LNCaP clone FGC (cell line): ENCODE data around the gene PPP6R3.

Source experiments
- DNase-seq: peaks from one replicate; pipeline ENCODE4 v3.0.0-alpha.2; 2011; ENCODE audit warnings: low read depth
- H3K4me3 ChIP-seq: 2 replicates; pipeline ENCODE4 v1.5.1; 2011; ENCODE audit warnings: mild to moderate bottlenecking, low read depth, low read length, control low read depth
- TF ChIP-seq, protein P1 (sequence below): IDR thresholded peaks from 2 replicates; pipeline ENCODE4 v1.5.1; 2012; ENCODE audit warnings: mild to moderate bottlenecking; ENCODE audit not compliant: control insufficient read depth, insufficient read depth; ENCODE audit errors: extremely low read depth

The PPP6R3 gene

DNA sequence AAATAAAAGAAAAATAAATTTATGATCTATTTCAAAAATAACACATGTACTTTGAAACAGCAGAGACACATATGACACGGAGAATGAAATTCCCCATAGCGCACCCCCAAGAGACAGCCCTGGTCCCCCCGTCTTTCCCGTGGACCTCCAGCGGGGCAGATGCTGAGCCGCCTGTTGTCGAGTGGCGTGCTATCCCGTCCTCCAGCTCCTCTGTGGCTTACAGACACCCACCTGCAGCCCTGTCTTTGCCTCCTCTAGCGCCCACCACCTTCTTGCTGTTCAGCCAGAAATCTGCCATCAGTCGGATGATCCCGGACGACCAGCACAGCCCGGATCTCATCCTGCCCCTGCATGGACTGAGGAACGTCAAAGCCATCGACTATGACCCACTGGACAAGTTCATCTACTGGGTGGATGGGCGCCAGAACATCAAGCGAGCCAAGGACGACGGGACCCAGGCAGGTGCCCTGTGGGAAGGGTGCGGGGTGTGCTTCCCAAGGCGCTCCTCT, 44.4 kb upstream of the PPP6R3 start:
- no peak overlapping the region for H3K4me3 ChIP-seq
- TF ChIP-seq, protein P1, sequence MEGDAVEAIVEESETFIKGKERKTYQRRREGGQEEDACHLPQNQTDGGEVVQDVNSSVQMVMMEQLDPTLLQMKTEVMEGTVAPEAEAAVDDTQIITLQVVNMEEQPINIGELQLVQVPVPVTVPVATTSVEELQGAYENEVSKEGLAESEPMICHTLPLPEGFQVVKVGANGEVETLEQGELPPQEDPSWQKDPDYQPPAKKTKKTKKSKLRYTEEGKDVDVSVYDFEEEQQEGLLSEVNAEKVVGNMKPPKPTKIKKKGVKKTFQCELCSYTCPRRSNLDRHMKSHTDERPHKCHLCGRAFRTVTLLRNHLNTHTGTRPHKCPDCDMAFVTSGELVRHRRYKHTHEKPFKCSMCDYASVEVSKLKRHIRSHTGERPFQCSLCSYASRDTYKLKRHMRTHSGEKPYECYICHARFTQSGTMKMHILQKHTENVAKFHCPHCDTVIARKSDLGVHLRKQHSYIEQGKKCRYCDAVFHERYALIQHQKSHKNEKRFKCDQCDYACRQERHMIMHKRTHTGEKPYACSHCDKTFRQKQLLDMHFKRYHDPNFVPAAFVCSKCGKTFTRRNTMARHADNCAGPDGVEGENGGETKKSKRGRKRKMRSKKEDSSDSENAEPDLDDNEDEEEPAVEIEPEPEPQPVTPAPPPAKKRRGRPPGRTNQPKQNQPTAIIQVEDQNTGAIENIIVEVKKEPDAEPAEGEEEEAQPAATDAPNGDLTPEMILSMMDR, result no peak
- no peak for DNase-seq

DNA sequence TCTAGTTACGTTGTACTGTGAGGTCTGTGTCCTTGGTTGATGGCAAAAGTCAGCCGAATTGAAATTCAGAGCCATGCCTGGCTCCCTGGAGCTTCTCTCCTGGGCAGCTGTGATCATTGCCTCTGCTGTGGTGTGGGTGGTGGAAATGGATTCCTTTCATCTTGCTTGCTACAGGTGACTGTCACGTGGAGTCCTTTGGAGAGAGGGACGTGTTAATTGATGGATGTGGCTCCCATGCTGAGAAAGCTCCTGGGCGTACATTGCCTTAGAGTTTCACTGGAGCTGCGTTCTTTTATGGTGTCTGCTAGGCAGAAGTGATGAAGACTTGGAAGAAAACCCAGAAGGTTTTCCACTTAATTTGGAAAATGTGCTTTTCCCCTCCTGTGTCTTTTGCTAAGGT, 41.9 kb upstream of the PPP6R3 start:
- TF ChIP-seq, protein P1, result no peak
- DNase-seq, result no peak
- no peak overlapping the region for H3K4me3 ChIP-seq

GRCh38 chr11:68420171-68420570, 40.4 kb upstream of the PPP6R3 start:
- no peak for DNase-seq
- TF ChIP-seq, protein P1, result no peak
- no peak overlapping the region for H3K4me3 ChIP-seq

- no peak for DNase-seq
- TF ChIP-seq, protein P1, result no peak
- H3K4me3 ChIP-seq, result no peak overlapping the region
These were observed 37.1 kb upstream of the PPP6R3 start for GRCh38 chr11:68423481-68423880.

DNA sequence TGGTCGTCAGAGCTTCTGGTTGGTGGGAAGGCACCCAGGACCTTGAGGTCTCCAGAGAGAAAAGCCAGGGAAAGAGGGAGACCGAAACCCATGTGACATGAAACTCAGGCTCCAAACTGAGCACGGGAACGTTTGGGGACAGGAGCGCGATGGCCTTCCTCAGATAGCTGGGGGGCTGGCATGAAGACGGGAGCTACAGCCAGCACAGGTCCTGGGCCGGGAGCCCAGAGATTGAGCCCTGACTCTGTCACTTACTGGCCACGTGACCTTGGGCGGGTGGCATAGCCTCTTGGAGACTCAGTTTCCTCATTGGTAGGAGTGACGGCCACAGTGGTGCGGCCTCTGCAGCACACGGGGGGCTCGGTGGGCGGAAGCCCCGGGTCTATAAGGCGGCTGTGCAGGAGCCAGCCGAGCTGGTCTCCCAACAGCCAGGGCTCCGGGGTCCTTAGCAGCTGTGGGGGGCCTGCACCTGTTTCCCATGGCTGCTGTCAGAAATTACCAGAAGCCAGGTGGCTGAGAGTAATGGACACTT, 36.4 kb upstream of the PPP6R3 start:
- H3K4me3 ChIP-seq, result no peak overlapping the region
- DNase-seq, result no peak
- TF ChIP-seq, protein P1, result no peak

DNA sequence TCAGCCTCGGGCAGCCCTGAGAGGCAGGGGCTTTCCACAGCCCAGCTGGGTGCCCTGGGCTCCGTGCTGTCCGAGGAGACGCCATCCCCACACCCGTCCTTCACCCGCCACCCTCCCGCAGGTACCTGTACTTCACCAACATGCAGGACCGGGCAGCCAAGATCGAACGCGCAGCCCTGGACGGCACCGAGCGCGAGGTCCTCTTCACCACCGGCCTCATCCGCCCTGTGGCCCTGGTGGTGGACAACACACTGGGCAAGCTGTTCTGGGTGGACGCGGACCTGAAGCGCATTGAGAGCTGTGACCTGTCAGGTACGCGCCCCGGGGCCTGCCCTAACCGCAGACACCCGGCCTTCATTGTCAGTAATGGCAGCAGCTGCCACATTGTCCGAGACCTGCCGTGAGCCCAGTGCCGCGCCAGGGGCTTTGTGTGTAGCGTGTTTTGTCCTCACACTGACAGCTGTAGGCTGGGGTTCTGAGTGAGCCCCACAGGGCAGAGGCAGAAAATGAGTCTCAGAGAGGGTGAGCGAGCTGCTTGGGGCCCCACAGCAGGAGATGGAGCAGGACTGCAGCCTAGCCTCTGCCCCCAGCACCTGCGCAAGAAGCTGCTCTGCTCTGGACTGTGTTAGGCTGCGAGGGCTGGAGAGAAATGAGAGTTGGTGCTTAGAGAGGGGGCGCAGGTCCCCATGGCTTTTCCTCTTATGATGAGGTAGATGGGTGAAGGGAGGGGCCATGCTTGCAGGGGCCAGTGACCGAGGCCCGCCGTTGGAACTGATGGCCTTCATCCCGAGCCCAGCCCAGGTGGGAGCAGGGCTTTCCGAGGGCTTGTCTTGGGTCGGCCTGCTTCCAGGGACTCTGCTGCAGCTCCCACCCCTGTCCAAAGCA, 35.3 kb upstream of the PPP6R3 start:
- TF ChIP-seq, protein P1, result no peak
- no peak for DNase-seq
- H3K4me3 ChIP-seq, result no peak overlapping the region
